ENCODE results near the gene PSMF1.
"Not testable (repeated sequence)": the region's sequence is repeated elsewhere in the genome, so short reads cannot be mapped to it uniquely, and the experiment has no call there.

The PSMF1 gene

GRCh38 chr20:1144401-1145172, 26.2 kb downstream of the PSMF1 start:
- no peak for DNase-seq (ENCODE audit: low read depth)
- H3K4me3 ChIP-seq (ENCODE audit: low read depth, low read length), result no peak overlapping the region
- no peak for TF ChIP-seq CTCF (conservative IDR thresholded peaks at IDR 0.05; ENCODE audit: low read depth, low read length)

- no peak for DNase-seq (ENCODE audit: low read depth)
- TF ChIP-seq CTCF (conservative IDR thresholded peaks at IDR 0.05; ENCODE audit: low read depth, low read length), result no peak
- H3K4me3 ChIP-seq (ENCODE audit: low read depth, low read length), result no peak overlapping the region
Observed at GRCh38 chr20:1146957-1147356, 28.6 kb downstream of the PSMF1 start.

GRCh38 chr20:1149812-1150211, 31.4 kb downstream of the PSMF1 start:
- DNase-seq (ENCODE audit: low read depth); H3K4me3 ChIP-seq (ENCODE audit: low read depth, low read length): not testable (repeated sequence)

- peak; percentile 45 for DNase-seq (ENCODE audit: low read depth)
- no peak overlapping the region for H3K4me3 ChIP-seq (ENCODE audit: low read depth, low read length)
- no peak for TF ChIP-seq CTCF (conservative IDR thresholded peaks at IDR 0.05; ENCODE audit: low read depth, low read length)
Observed at GRCh38 chr20:1150218-1150617, 31.8 kb downstream of the PSMF1 start.

DNA sequence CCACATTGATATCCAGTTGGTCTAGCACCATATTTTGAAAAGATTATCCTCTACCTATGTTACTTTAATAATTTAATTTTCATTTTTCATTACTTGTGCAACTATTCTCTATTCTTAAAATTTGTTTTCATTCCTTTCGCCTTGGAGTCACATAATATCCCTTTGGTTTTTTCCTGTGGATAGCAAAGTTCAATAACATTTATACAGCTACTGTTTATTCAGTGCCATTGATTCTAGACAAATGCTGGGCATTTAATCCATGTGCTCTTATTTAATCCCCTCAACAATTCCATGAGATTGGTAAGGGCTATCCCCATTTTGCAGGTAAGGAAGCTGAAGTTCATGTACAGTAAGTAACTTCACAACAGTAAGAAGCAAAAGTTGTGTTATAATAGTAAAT, 32.6 kb downstream of the PSMF1 start:
- no peak for DNase-seq (ENCODE audit: low read depth)
- no peak for TF ChIP-seq CTCF (conservative IDR thresholded peaks at IDR 0.05; ENCODE audit: low read depth, low read length)

DNA sequence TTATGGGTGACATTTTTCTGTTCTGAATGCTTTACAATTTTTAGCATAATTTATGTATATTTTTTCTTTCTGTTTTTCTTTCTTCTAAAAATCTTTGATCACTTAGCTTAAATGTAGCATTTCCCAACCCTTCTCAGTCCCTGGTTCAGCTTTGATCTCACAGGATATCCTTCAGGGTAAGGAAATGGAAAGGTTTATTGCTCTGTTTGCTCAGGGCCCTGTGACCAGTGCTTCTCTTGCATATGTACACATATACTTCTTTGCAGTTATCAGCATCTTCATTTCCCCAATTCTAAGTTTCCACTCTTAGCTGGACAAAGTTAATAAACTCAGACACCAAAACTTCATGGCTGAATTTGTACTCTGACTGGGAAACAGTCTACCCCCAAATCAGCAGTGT, 35.8 kb downstream of the PSMF1 start:
- no peak overlapping the region for H3K4me3 ChIP-seq (ENCODE audit: low read depth, low read length)
- no peak for DNase-seq (ENCODE audit: low read depth)
- no peak for TF ChIP-seq CTCF (conservative IDR thresholded peaks at IDR 0.05; ENCODE audit: low read depth, low read length)

More for the DNA sequence above, 32.6 kb downstream of the PSMF1 start:
- H3K4me3 ChIP-seq (ENCODE audit: low read depth, low read length), result no peak overlapping the region

GRCh38 chr20:1154691-1155090, 36.3 kb downstream of the PSMF1 start:
- TF ChIP-seq CTCF (conservative IDR thresholded peaks at IDR 0.05; ENCODE audit: low read depth, low read length), result no peak
- DNase-seq (ENCODE audit: low read depth), result no peak
- H3K4me3 ChIP-seq (ENCODE audit: low read depth, low read length), result no peak overlapping the region

Measured in choroid plexus epithelial cell (primary cell).